Fibroblast of peridontal ligament (primary cell): Measurements from ENCODE around the gene DYNLT2B.
A peak's percentile ranks its signal among the peaks of the same experiment; 100 is the strongest.
"Not testable (repeated sequence)": the region's sequence is repeated elsewhere in the genome, so short reads cannot be mapped to it uniquely, and the experiment has no call there.

Experiments used
- DNase-seq: peaks from one replicate; pipeline ENCODE4 v3.0.0-alpha.2; 2010; ENCODE audit errors: extremely low read depth

DYNLT2B gene

GRCh38 chr3:196272826-196273225 lies 45.2 kb downstream of the DYNLT2B start:
- no peak for DNase-seq

GRCh38 chr3:196270499-196270898 lies 47.5 kb downstream of the DYNLT2B start:
- DNase-seq = no peak

GRCh38 chr3:196268284-196269163 lies 49.5 kb downstream of the DYNLT2B start:
- peak; percentile 75 for DNase-seq

- peak; percentile 43 for DNase-seq
These were observed 54.2 kb downstream of the DYNLT2B start for GRCh38 chr3:196263819-196264218.

- DNase-seq = no peak
These were observed 57.3 kb downstream of the DYNLT2B start for GRCh38 chr3:196260784-196261183.

- no peak for DNase-seq
These were observed 62.3 kb downstream of the DYNLT2B start for GRCh38 chr3:196255776-196256175.

GRCh38 chr3:196254376-196255283 lies 63.4 kb downstream of the DYNLT2B start:
- DNase-seq = no peak

GRCh38 chr3:196251918-196252317 lies 66.1 kb downstream of the DYNLT2B start:
- no peak for DNase-seq

GRCh38 chr3:196246612-196247308 lies 71.3 kb downstream of the DYNLT2B start:
- DNase-seq = peak; percentile 82

- DNase-seq = not testable (repeated sequence)
These were observed 73.9 kb downstream of the DYNLT2B start for GRCh38 chr3:196244166-196244565.

GRCh38 chr3:196241704-196242103 lies 76.3 kb downstream of the DYNLT2B start:
- DNase-seq = no peak
